ENCODE measurements around the gene NXT1. TPM values are rescaled to one million over a fixed set of nuclear protein-coding genes. Genes with fewer than 3 reads are reported as not detected.
A peak's percentile ranks its signal among the peaks of the same experiment; 100 is the strongest.

The NXT1 gene
- polyA plus RNA-seq, 1 donor from 2014 or later, result 46.3 TPM

DNA sequence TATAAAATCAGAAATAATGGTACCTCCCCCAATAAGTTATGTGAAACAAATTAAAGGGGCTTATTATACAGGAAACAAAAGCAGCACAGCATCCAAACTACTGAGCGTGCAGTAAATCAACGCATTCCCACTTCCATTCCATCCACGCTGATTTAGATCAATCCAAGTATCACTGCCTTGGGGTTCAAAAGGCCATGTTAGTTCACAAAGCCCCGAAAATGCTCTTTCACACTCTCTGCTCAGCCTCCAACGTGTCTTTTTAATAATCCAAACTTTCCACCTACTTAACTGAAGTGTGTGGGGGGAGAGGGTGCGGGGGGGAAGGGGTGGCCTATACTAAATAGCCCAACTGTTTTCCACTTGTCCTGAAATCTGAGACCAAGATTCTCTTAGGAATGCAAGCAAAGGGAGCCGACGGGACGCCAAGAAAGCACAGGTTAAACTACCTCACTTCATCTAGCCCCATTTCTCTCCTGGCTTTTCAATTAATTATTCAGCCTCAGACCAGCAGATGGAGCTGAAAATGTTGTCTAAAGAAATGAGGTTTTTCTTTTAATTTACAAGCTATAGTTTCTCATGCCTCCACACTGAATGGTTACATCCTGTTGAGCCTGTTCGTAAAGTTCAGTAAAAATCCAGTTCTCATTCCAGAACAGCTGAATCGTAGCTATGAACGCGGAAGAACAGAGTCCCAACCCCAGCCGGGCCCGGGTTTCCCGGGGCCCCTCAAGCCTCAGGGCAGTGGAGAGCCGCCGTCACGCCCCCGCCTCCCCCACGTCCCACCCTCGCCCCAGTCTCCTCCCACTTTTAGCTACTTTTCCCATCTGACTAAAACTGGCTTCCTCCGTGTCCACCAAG lies 1.0 kb upstream of the NXT1 start:
- no peaks in the 10 kb centered on the region for H3K36me3 ChIP-seq (ENCODE audit: insufficient read depth, low read length)
- H3K9me3 ChIP-seq (ENCODE audit: low read length), result no peaks in the 10 kb centered on the region
- peak overlapping the region; percentile 90 for H3K9ac ChIP-seq (ENCODE audit: low read length)
- H3K4me2 ChIP-seq (ENCODE audit: low read length), result peak overlapping the region; percentile 58
- H3F3A ChIP-seq (ENCODE audit: insufficient read depth, low read length, poor library complexity, severe bottlenecking), result peaks cover 7% of the 10 kb centered on the region
- TF ChIP-seq POLR2AphosphoS5 (IDR thresholded peaks at IDR 0.05) (no peak), CTCF (IDR thresholded peaks at IDR 0.05; ENCODE audit: poor library complexity, severe bottlenecking) (peak; percentile 62), MXI1 (conservative IDR thresholded peaks at IDR 0.05; ENCODE audit: poor library complexity, severe bottlenecking) (no peak), SMC3 (conservative IDR thresholded peaks at IDR 0.05; ENCODE audit: poor library complexity) (peak; percentile 41), RAD21 (conservative IDR thresholded peaks at IDR 0.05) (peak; percentile 27)
- H3K27me3 ChIP-seq (ENCODE audit: insufficient read depth, low read depth, low read length), result no peaks in the 10 kb centered on the region
- H4K20me1 ChIP-seq (ENCODE audit: insufficient read depth), result no peaks in the 10 kb centered on the region
- peak overlapping the region; percentile 100 for H3K4me3 ChIP-seq (ENCODE audit: low read length)
- H3K27ac ChIP-seq (ENCODE audit: low read length), result peak overlapping the region; percentile 88
- no peaks in the 10 kb centered on the region for H3K9me2 ChIP-seq (ENCODE audit: insufficient read depth, low read length)
- peaks cover 18% of the 10 kb centered on the region for H3K79me2 ChIP-seq (replicated peaks; ENCODE audit: insufficient read depth, low read length)
- peak overlapping the region; percentile 65 for H2AFZ ChIP-seq (ENCODE audit: low read depth, low read length)

DNA sequence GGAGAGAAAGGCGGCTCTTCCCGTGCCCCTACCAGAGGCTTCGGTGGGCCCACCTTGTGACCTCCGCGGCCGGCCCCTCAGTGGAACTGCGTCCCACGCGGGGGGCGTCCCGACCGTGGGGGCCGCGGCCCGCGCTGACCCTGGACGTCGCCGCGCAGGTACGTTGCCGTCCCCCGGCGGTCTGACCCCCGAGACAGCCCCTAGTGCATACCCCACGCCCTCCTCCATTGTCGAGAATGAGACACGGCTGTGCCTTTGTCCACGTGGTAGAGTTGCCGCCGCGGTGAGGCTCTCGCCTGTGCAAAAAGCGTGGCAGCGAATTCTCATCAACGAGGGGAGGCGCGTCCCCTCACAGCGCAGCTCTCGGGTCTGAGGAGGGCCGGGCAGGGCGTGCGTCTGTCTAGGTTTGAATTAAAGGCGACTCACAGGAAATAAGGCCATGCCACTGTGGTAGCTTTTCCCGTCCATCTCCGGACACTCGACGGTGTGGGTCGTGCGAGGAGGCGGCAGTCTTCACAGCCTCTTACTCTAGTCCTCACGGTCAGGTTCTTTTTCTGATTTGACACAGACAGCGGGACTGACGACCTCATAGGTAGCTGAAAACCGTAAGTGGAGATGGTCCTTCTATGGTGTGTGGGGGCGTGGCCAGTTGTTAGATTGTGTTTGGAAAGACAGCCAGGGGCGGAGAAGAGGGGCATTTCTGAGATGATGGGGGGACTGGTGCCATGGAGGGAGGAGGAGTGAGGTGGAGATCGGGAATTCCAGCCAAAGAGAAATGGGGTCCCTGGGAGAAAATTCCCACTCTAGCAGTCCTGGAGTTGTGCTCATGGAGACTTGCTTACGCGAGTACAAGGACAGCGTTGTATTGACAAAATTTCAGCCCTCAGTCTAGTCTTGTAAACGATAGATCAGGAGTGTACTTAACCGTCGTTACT lies 580 bp downstream of the NXT1 start:
- peaks cover 7% of the 10 kb centered on the region for H3F3A ChIP-seq (ENCODE audit: insufficient read depth, low read length, poor library complexity, severe bottlenecking)
- no peaks in the 10 kb centered on the region for H3K9me2 ChIP-seq (ENCODE audit: insufficient read depth, low read length)
- H3K9me3 ChIP-seq (ENCODE audit: low read length), result no peaks in the 10 kb centered on the region
- peak overlapping the region; percentile 100 for H3K4me3 ChIP-seq (ENCODE audit: low read length)
- TF ChIP-seq MXI1 (conservative IDR thresholded peaks at IDR 0.05; ENCODE audit: poor library complexity, severe bottlenecking), result peak; percentile 97
- no peak for TF ChIP-seq CTCF (IDR thresholded peaks at IDR 0.05; ENCODE audit: poor library complexity, severe bottlenecking)
- TF ChIP-seq POLR2AphosphoS5 (IDR thresholded peaks at IDR 0.05), result peak; percentile 43
- peak; percentile 64 for TF ChIP-seq TAF1 (IDR thresholded peaks at IDR 0.05; ENCODE audit: low read depth)
- no peak for TF ChIP-seq SMC3 (conservative IDR thresholded peaks at IDR 0.05; ENCODE audit: poor library complexity)
- no peak for TF ChIP-seq RAD21 (conservative IDR thresholded peaks at IDR 0.05)
- no peaks in the 10 kb centered on the region for H4K20me1 ChIP-seq (ENCODE audit: insufficient read depth)
- no peaks in the 10 kb centered on the region for H3K27me3 ChIP-seq (ENCODE audit: insufficient read depth, low read depth, low read length)
- peak overlapping the region; percentile 65 for H2AFZ ChIP-seq (ENCODE audit: low read depth, low read length)
- no peaks in the 10 kb centered on the region for H3K36me3 ChIP-seq (ENCODE audit: insufficient read depth, low read length)
- H3K9ac ChIP-seq (ENCODE audit: low read length), result peak overlapping the region; percentile 90
- H3K79me2 ChIP-seq (replicated peaks; ENCODE audit: insufficient read depth, low read length), result peaks cover 18% of the 10 kb centered on the region
- peak overlapping the region; percentile 88 for H3K27ac ChIP-seq (ENCODE audit: low read length)
- peak overlapping the region; percentile 73 for H3K4me2 ChIP-seq (ENCODE audit: low read length)
